ENCODE data around the gene ANKRD33B. TPM values are rescaled to one million over a fixed set of nuclear protein-coding genes. Genes with fewer than 3 reads are reported as not detected.
A peak's percentile ranks its signal among the peaks of the same experiment; 100 is the strongest.
"Not testable (repeated sequence)": the region's sequence is repeated elsewhere in the genome, so short reads cannot be mapped to it uniquely, and the experiment has no call there.

ANKRD33B gene
- total and polyA plus RNA-seq, 2 experiments from 2014 or later, result 1.5 to 2.0 TPM

DNA sequence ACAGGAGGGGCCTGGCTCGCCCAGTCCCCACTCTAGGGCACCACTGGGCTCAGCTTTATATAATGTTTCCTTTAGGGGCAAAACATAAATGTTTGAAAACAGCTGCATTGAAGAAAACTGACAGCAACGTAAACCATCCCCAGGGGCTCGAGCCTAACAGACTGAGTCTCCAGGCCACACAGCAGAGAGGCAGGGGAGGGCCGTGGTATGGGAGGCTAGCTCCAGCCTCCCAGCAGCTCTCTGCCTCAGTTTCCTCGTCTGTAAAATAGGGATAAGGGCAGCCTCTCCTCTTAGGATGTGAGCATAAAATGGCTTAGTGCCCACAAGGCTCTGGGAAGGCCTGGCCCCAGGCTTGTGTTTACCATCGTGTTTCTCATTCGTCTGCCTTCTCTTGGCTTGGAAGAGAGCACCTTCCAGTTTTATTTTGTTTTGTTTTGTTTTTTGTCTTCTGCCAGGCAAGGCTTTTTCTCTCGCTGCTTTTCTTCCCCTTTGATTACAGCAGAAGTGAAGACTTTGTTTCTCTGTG is 2.7 kb downstream of the ANKRD33B start:
- no peaks in the 10 kb centered on the region for H3K36me3 ChIP-seq (replicated peaks; ENCODE audit: insufficient read depth, low read depth)
- H4K20me1 ChIP-seq (ENCODE audit: insufficient read depth, poor library complexity, severe bottlenecking), result no peaks in the 10 kb centered on the region
- no peak overlapping the region for H2AFZ ChIP-seq
- WGBS (ENCODE audit: low lambda C conversion rate, missing lambda C conversion rate), result 62% methylated on average over 8 of the region's 8 CpGs
- H3K4me1 ChIP-seq (ENCODE audit: insufficient read depth), result peaks cover 21% of the 10 kb centered on the region
- no peak overlapping the region for H3K27ac ChIP-seq
- no peak for DNase-seq (ENCODE audit: low spot score)
- no peaks in the 10 kb centered on the region for H3K79me2 ChIP-seq
- H3K4me3 ChIP-seq, result no peak overlapping the region
- TF ChIP-seq EZH2phosphoT487 (IDR thresholded peaks at IDR 0.05; ENCODE audit: low read depth, severe bottlenecking, unreplicated experiment) (no peak), EZH2 (IDR thresholded peaks at IDR 0.05; ENCODE audit: borderline replicate concordance) (no peak)
- TF ChIP-seq, protein P1, sequence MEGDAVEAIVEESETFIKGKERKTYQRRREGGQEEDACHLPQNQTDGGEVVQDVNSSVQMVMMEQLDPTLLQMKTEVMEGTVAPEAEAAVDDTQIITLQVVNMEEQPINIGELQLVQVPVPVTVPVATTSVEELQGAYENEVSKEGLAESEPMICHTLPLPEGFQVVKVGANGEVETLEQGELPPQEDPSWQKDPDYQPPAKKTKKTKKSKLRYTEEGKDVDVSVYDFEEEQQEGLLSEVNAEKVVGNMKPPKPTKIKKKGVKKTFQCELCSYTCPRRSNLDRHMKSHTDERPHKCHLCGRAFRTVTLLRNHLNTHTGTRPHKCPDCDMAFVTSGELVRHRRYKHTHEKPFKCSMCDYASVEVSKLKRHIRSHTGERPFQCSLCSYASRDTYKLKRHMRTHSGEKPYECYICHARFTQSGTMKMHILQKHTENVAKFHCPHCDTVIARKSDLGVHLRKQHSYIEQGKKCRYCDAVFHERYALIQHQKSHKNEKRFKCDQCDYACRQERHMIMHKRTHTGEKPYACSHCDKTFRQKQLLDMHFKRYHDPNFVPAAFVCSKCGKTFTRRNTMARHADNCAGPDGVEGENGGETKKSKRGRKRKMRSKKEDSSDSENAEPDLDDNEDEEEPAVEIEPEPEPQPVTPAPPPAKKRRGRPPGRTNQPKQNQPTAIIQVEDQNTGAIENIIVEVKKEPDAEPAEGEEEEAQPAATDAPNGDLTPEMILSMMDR (IDR thresholded peaks at IDR 0.05; ENCODE audit: poor library complexity), result no peak
- H3K27me3 ChIP-seq, result peaks cover 29% of the 10 kb centered on the region
- H3K9me3 ChIP-seq (ENCODE audit: low read depth), result no peaks in the 10 kb centered on the region
- H3K9me2 ChIP-seq (replicated peaks; ENCODE audit: insufficient read depth), result no peaks in the 10 kb centered on the region
- peak overlapping the region; percentile 98 for H3K4me2 ChIP-seq

DNA sequence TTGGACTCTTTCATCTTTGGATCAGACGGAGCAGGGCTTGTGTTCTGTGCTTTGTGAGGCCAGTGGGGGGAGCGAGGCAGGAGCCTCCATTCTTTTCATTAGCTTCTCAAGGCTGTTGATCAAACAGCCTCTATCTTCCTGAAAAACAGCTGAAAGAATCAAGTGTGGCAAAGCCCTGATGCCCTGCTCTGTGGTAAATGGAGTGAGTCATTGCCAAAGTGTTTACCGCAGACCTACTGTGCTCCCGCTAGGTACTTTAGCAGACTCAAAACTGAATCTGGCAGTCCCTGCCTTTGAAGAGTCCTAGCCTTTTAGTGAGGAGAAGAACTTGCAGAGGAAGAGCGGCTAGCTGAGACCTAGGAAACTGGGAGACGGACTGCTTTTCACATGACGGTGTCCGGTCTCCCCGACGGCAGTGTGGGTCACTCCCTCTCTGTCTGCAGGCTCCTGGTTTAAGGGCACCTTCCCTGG is 3.3 kb downstream of the ANKRD33B start:
- WGBS (ENCODE audit: low lambda C conversion rate, missing lambda C conversion rate), result 69% methylated on average over 10 of the region's 10 CpGs
- Histone ChIP-seq H3K27me3 (peaks cover 26% of the 10 kb centered on the region), H3K9me2 (replicated peaks; ENCODE audit: insufficient read depth) (no peaks in the 10 kb centered on the region), H3K27ac (no peak overlapping the region), H3K79me2 (no peaks in the 10 kb centered on the region), H2AFZ (no peak overlapping the region), H3K4me3 (no peak overlapping the region), H3K36me3 (replicated peaks; ENCODE audit: insufficient read depth, low read depth) (no peaks in the 10 kb centered on the region), H4K20me1 (ENCODE audit: insufficient read depth, poor library complexity, severe bottlenecking) (no peaks in the 10 kb centered on the region), H3K4me1 (ENCODE audit: insufficient read depth) (peaks cover 21% of the 10 kb centered on the region), H3K9me3 (ENCODE audit: low read depth) (no peaks in the 10 kb centered on the region), H3K4me2 (peak overlapping the region; percentile 98)
- TF ChIP-seq, protein P1 (IDR thresholded peaks at IDR 0.05; ENCODE audit: poor library complexity), result no peak
- no peak for TF ChIP-seq EZH2phosphoT487 (IDR thresholded peaks at IDR 0.05; ENCODE audit: low read depth, severe bottlenecking, unreplicated experiment)
- no peak for TF ChIP-seq EZH2 (IDR thresholded peaks at IDR 0.05; ENCODE audit: borderline replicate concordance)
- DNase-seq (ENCODE audit: low spot score), result no peak

DNA sequence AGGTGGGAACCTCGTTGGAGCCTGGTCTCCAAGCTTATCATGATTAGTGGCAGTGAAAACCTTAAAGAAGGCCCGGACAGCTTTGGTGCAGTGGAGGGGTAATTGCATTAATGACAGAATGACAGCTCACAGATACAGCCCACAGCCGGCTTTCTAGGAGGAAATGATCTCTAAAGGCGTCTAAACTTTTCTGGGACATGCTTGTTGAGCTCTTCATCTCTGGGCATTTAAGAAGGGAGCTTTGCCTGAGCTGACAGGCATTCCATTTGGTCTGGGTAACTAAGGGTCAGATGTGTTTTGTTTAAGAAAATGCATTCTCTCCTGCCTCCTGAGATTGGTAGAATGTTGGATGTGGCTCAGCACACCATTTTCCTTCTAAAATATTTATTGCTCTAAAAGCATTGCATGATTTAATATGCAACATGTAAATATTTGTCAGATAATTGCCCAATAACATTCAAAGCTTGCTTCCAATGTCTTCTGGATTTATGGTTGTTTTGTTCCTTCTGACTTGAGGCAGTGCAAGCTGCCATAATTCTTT is 4.0 kb downstream of the ANKRD33B start:
- H4K20me1 ChIP-seq (ENCODE audit: insufficient read depth, poor library complexity, severe bottlenecking), result no peaks in the 10 kb centered on the region
- H3K4me2 ChIP-seq, result peak overlapping the region; percentile 98
- TF ChIP-seq EZH2 (IDR thresholded peaks at IDR 0.05; ENCODE audit: borderline replicate concordance) (no peak), EZH2phosphoT487 (IDR thresholded peaks at IDR 0.05; ENCODE audit: low read depth, severe bottlenecking, unreplicated experiment) (peak; percentile 63)
- TF ChIP-seq, protein P1 (IDR thresholded peaks at IDR 0.05; ENCODE audit: poor library complexity), result no peak
- H3K27ac ChIP-seq, result no peak overlapping the region
- H3K9me2 ChIP-seq (replicated peaks; ENCODE audit: insufficient read depth), result no peaks in the 10 kb centered on the region
- DNase-seq (ENCODE audit: low spot score), result no peak
- no peak overlapping the region for H2AFZ ChIP-seq
- H3K79me2 ChIP-seq, result no peaks in the 10 kb centered on the region
- H3K4me3 ChIP-seq, result no peak overlapping the region
- H3K4me1 ChIP-seq (ENCODE audit: insufficient read depth), result peaks cover 21% of the 10 kb centered on the region
- H3K9me3 ChIP-seq (ENCODE audit: low read depth), result no peaks in the 10 kb centered on the region
- 41% methylated on average over 4 of the region's 4 CpGs for WGBS (ENCODE audit: low lambda C conversion rate, missing lambda C conversion rate)
- H3K27me3 ChIP-seq, result peaks cover 19% of the 10 kb centered on the region
- H3K36me3 ChIP-seq (replicated peaks; ENCODE audit: insufficient read depth, low read depth), result no peaks in the 10 kb centered on the region

GRCh38 chr5:10570540-10570939 is 6.7 kb downstream of the ANKRD33B start:
- not testable (repeated sequence) for H3K27me3 ChIP-seq; H4K20me1 ChIP-seq (ENCODE audit: insufficient read depth, poor library complexity, severe bottlenecking); H3K4me3 ChIP-seq; H3K36me3 ChIP-seq (replicated peaks; ENCODE audit: insufficient read depth, low read depth); H3K4me2 ChIP-seq; H3K9me2 ChIP-seq (replicated peaks; ENCODE audit: insufficient read depth); DNase-seq (ENCODE audit: low spot score); H3K9me3 ChIP-seq (ENCODE audit: low read depth); H3K27ac ChIP-seq; H3K79me2 ChIP-seq; H2AFZ ChIP-seq
- H3K4me1 ChIP-seq (ENCODE audit: insufficient read depth), result peaks cover 13% of the 10 kb centered on the region
- WGBS (ENCODE audit: low lambda C conversion rate, missing lambda C conversion rate), result 98% methylated on average over 2 of the region's 2 CpGs
